SK-N-SH (cell line): ENCODE data around the gene RIPOR2.

ENCODE experiments used
- CHD2 ChIP-seq: fragments of 150-350 bp; IDR thresholded peaks from 2 replicates; pipeline ENCODE4 v1.6.1; 2018; ENCODE audit warnings: low read length; ENCODE audit not compliant: partially characterized antibody
- CTCF ChIP-seq: fragments of 200-600 bp; sonication (generic); IDR thresholded peaks from 2 replicates; pipeline ENCODE4 v1.6.1; 2017; ENCODE audit warnings: antibody characterized with exemption, mild to moderate bottlenecking, moderate library complexity
- POLR2AphosphoS5 ChIP-seq: IDR thresholded peaks from 2 replicates; pipeline ENCODE4 v1.6.1; 2012; ENCODE audit warnings: low read depth, low read length
- RAD21 ChIP-seq: IDR thresholded peaks from 2 replicates; pipeline ENCODE4 v1.6.1; 2012; ENCODE audit warnings: mild to moderate bottlenecking, low read length

GRCh38 chr6:24780206-24780605, 155.6 kb downstream of the RIPOR2 start:
- TF ChIP-seq CTCF (no peak), POLR2AphosphoS5 (no peak), CHD2 (no peak), RAD21 (no peak)
